ENCODE data around the gene CBFB. TPM values are rescaled to one million over a fixed set of nuclear protein-coding genes. Genes with fewer than 3 reads are reported as not detected.

CBFB gene
- total and polyA plus RNA-seq, 2 of the 4 experiments (the other 2 are of a cell fraction) = 44.2 to 48.0 TPM

DNA sequence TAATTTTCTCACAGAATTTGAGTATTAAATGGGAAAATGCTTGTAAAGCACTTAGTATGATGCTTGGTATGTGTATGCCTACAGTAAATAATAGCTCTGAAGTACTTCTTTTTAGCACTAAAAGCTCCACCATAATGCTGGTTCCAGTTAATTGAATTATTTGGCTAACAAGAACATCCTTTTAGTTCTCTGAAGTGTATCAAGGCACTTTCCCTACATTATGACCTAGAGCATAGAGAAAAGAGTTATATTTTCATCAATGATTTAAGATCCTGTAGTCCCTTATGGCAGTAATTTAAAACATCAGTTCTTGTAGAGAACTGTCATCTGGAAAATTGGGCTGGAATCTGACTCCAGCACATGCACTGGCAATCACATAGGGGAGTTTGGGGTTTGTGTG, 58.9 kb downstream of the CBFB start:
- Histone ChIP-seq H3K4me2 (ENCODE audit: low read depth, low read length) (no peak overlapping the region), H2AK5ac (ENCODE audit: low read depth, low read length) (no peak overlapping the region), H4K8ac (ENCODE audit: low read depth in 2 of 2, low read length in 2 of 2) (no peak overlapping the region), H2AK9ac (replicated peaks; ENCODE audit: low read depth, low read length, poor library complexity) (no peak overlapping the region), H3K14ac (replicated peaks; ENCODE audit: low read depth, low read length) (no peak overlapping the region), H3K4ac (ENCODE audit: low read depth, low read length) (no peak overlapping the region), H3K18ac (ENCODE audit: low read depth, low read length) (no peak overlapping the region), H3K9ac (ENCODE audit: low read depth, low read length) (no peak overlapping the region), H4K91ac (ENCODE audit: insufficient read depth, low read depth, low read length) (no peak overlapping the region), H4K20me1 (ENCODE audit: insufficient read depth, low read length) (peaks cover 5% of the 10 kb centered on the region), H2BK20ac (ENCODE audit: low read depth, low read length) (no peak overlapping the region), H2BK5ac (ENCODE audit: low read depth, low read length, poor library complexity, severe bottlenecking) (no peak overlapping the region), H3K4me1 (ENCODE audit: control insufficient read depth, insufficient read depth, low read length) (peaks cover 12% of the 10 kb centered on the region), H3K9me3 (ENCODE audit: control insufficient read depth, insufficient read depth, low read length) (no peaks in the 10 kb centered on the region), H3K27ac (ENCODE audit: insufficient read depth, low read length) (no peak overlapping the region), H3K9me1 (ENCODE audit: insufficient read depth, low read length) (peaks cover 7% of the 10 kb centered on the region), H3K23ac (ENCODE audit: low read depth, low read length) (no peak overlapping the region), H3K4me3 (ENCODE audit: insufficient read depth, low read depth, low read length) (no peak overlapping the region), H4K5ac (ENCODE audit: low read depth, low read length) (no peak overlapping the region), H3K56ac (ENCODE audit: extremely low read depth, insufficient read depth, low read length) (no peak overlapping the region), H3K36me3 (ENCODE audit: control insufficient read depth, insufficient read depth, low read length) (peaks cover under 1% of the 10 kb centered on the region; the same call in 1 of the 2 replicates), H3K27me3 (ENCODE audit: control insufficient read depth, insufficient read depth, low read length) (no peaks in the 10 kb centered on the region), H3K79me1 (ENCODE audit: low read depth in 1 of 2, low read length in 2 of 2) (peaks cover 15 to 49% of the 10 kb centered on the region in 2 experiments), H2BK15ac (ENCODE audit: low read depth, low read length) (no peak overlapping the region), H2AFZ (replicated peaks; ENCODE audit: low read length, poor library complexity) (no peak overlapping the region), H2BK120ac (ENCODE audit: low read depth, low read length) (no peak overlapping the region)
- no peak for ATAC-seq (ENCODE audit: low read depth)
- TF ChIP-seq CTCF (conservative IDR thresholded peaks at IDR 0.05; ENCODE audit: low read depth, low read length) = no peak
- TF ChIP-seq MAFK (IDR thresholded peaks at IDR 0.05; ENCODE audit: low read depth, low read length) = no peak
- TF ChIP-seq NFE2L2 (IDR thresholded peaks at IDR 0.05; ENCODE audit: low read depth, low read length) = no peak
- TF ChIP-seq POLR2A (IDR thresholded peaks at IDR 0.05; ENCODE audit: low read depth, low read length) = no peak
- TF ChIP-seq, protein P1, sequence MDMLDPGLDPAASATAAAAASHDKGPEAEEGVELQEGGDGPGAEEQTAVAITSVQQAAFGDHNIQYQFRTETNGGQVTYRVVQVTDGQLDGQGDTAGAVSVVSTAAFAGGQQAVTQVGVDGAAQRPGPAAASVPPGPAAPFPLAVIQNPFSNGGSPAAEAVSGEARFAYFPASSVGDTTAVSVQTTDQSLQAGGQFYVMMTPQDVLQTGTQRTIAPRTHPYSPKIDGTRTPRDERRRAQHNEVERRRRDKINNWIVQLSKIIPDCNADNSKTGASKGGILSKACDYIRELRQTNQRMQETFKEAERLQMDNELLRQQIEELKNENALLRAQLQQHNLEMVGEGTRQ (IDR thresholded peaks at IDR 0.05; ENCODE audit: low read depth, low read length) = no peak
- TF ChIP-seq CHD1 (IDR thresholded peaks at IDR 0.05; ENCODE audit: low read depth, low read length) = no peak
- no peak for TF ChIP-seq RCOR1 (IDR thresholded peaks at IDR 0.05; ENCODE audit: insufficient replicate concordance, low read length)
- no peak for TF ChIP-seq FOS (IDR thresholded peaks at IDR 0.05; ENCODE audit: low read depth, low read length)
- TF ChIP-seq CEBPB (IDR thresholded peaks at IDR 0.05; ENCODE audit: low read depth, low read length) = no peak
- TF ChIP-seq ELK1 (IDR thresholded peaks at IDR 0.05; ENCODE audit: borderline replicate concordance, low read depth, low read length) = no peak
- TF ChIP-seq RFX5 (IDR thresholded peaks at IDR 0.05; ENCODE audit: low read depth, low read length) = no peak
- TF ChIP-seq SMC3 (IDR thresholded peaks at IDR 0.05; ENCODE audit: low read depth, low read length) = no peak
- TF ChIP-seq BHLHE40 (IDR thresholded peaks at IDR 0.05; ENCODE audit: low read depth, low read length) = no peak
- TF ChIP-seq MXI1 (IDR thresholded peaks at IDR 0.05; ENCODE audit: borderline replicate concordance, low read depth, low read length) = no peak
- TF ChIP-seq RAD21 (IDR thresholded peaks at IDR 0.05; ENCODE audit: low read length) = no peak
- TF ChIP-seq MAZ (IDR thresholded peaks at IDR 0.05; ENCODE audit: borderline replicate concordance, low read depth, low read length) = no peak
- dilution Hi-C loops (cut with HindIII; ENCODE audit: low sequenced_read_pairs, unreplicated experiment) = no loop called here
- in situ Hi-C loops (cut with MboI; ENCODE audit: low sequenced_read_pairs) = no loop called here
- no peak for DNase-seq
- intact Hi-C loops (cut with micrococcal nuclease) = no loop called here
- CTCF ChIA-PET = interaction anchor here (1.3 kb wide), 1 partner anchor 12 kb away, joined by 4 read pairs; no protein-coding TSS in a partner anchor
- POLR2A ChIA-PET (ENCODE audit: unreplicated experiment) = no interaction called here
- no TSS peak for BruUV-seq (replicated peaks)

Measured in IMR-90 (cell line).